HepG2 (cell line): ENCODE results near the gene BCAR3. TPM values are rescaled to one million over a fixed set of nuclear protein-coding genes. Genes with fewer than 3 reads are reported as not detected.

Source experiments
- ATAC-seq: fragments of 200-7000 bp; cut with Tn5 transposase; 3 replicates; pipeline ENCODE4 v1.9.1; 2020; ENCODE audit warnings: mild to moderate bottlenecking, moderate library complexity
- BruUV-seq: library from RNA; stranded (reverse); fragments of 400-500 nt; replicated peaks from 2 replicates; lab custom pipeline; 2021; lab: Mats Ljungman, UMichigan
- CTCF ChIA-PET: fragments of 300-600 bp; formaldehyde crosslinking; extraction: SDS; loops from one replicate; lab custom pipeline; 2021; ENCODE audit warnings: low total read pairs, inconsistent platforms, low intra/inter-chr PET ratio; lab: Yijun Ruan, JAX
- POLR2A ChIA-PET: fragments of 350-600 bp; sonication (Branson Sonifier 250); formaldehyde crosslinking; loops from one replicate; lab custom pipeline; 2020; ENCODE audit warnings: antibody characterized with exemption, inconsistent platforms; lab: Yijun Ruan, JAX
- DNase-seq: peaks from one replicate; pipeline ENCODE4 v3.0.0-alpha.2; 2015; ENCODE audit warnings: low spot score
- FAIRE-seq: peaks from 3 replicates; lab custom pipeline; 2011; peaks lifted over from hg19 to GRCh38; lab: Jason Lieb, UNC
- H2AFZ ChIP-seq: one replicate; pipeline ENCODE4 v1.6.1; 2011; ENCODE audit warnings: low read length, inconsistent platforms
- H3K27ac ChIP-seq: fragments of 300-600 bp; 3 replicates; pipeline ENCODE4 v1.8.0; 2011; ENCODE audit warnings: mixed run types, mild to moderate bottlenecking, mixed read lengths, low read length, inconsistent platforms; ENCODE audit not compliant: insufficient read depth; ENCODE audit errors: extremely low read length
- H3K27me3 ChIP-seq, 2 experiments: fragments of 200-600 bp in 1 of 2; 2 replicates in 1 of 2; 3 replicates in 1 of 2; pipeline versions ENCODE4 v1.6.0 to v1.8.0; 2011; ENCODE audit warnings: low read length in 2 of 2, mild to moderate bottlenecking in 2 of 2, moderate library complexity in 2 of 2, inconsistent platforms in 1 of 2; ENCODE audit not compliant: insufficient read depth in 2 of 2, control insufficient read depth in 1 of 2
- H3K36me3 ChIP-seq, 2 experiments: fragments of 200-600 bp in 1 of 2; replicated peaks in 1 of 2; 2 replicates in 1 of 2; 3 replicates in 1 of 2; pipeline versions ENCODE4 v1.5.1 to v1.8.0; 2011; ENCODE audit warnings: low read length in 2 of 2, inconsistent platforms in 1 of 2; ENCODE audit not compliant: insufficient read depth in 2 of 2, control insufficient read depth in 1 of 2
- H3K4me1 ChIP-seq: 2 replicates; pipeline ENCODE4 v1.5.1; 2012; ENCODE audit warnings: low read length, inconsistent platforms; ENCODE audit not compliant: insufficient read depth
- H3K4me2 ChIP-seq: 2 replicates; pipeline ENCODE4 v1.6.0; 2011; ENCODE audit warnings: low read depth, low read length, inconsistent platforms
- H3K4me3 ChIP-seq, 3 experiments: fragments of 200-600 bp in 1 of 3; sonication (generic), shearing (Covaris generic) in 1 of 3; replicated peaks in 1 of 3; 2 replicates each; pipeline ENCODE4 v1.5.1; 2011 to 2016; ENCODE audit warnings: low read length in 3 of 3, inconsistent platforms in 2 of 3, low read depth in 2 of 3, mild to moderate bottlenecking in 2 of 3, control low read depth in 1 of 3, mixed read lengths in 1 of 3; ENCODE audit not compliant: insufficient read depth in 1 of 3
- H3K79me2 ChIP-seq: one replicate; pipeline ENCODE4 v1.6.1; 2011; ENCODE audit warnings: low read length, inconsistent platforms; ENCODE audit not compliant: insufficient read depth
- H3K9ac ChIP-seq: 2 replicates; pipeline ENCODE4 v1.6.0; 2011; ENCODE audit warnings: mild to moderate bottlenecking, low read depth, low read length, inconsistent platforms; ENCODE audit not compliant: insufficient read depth
- H3K9me3 ChIP-seq: 2 replicates; pipeline ENCODE4 v1.5.1; 2012; ENCODE audit warnings: mild to moderate bottlenecking, low read length
- H4K20me1 ChIP-seq: 2 replicates; pipeline ENCODE4 v1.6.0; 2011; ENCODE audit warnings: inconsistent platforms, mild to moderate bottlenecking, low read length, moderate library complexity; ENCODE audit not compliant: insufficient read depth
- GATAD2A ChIP-seq: IDR thresholded peaks from 2 replicates; pipeline ENCODE4 v1.6.1; 2016
- HINFP ChIP-seq: sonication (generic); formaldehyde crosslinking; IDR thresholded peaks from 2 replicates; pipeline ENCODE4 v1.4.0; 2020; ENCODE audit warnings: low read depth, mild to moderate bottlenecking, missing genetic modification reagents
- RBFOX2 ChIP-seq: fragments of 200-400 bp; formaldehyde crosslinking; IDR thresholded peaks from 2 replicates; pipeline ENCODE4 v1.6.1; 2017; ENCODE audit warnings: low read depth, mild to moderate bottlenecking, low read length
- TBX3 ChIP-seq: fragments of 450-650 bp; IDR thresholded peaks from 2 replicates; pipeline ENCODE4 v1.6.1; 2017; ENCODE audit warnings: antibody characterized with exemption, mild to moderate bottlenecking, inconsistent platforms, borderline replicate concordance
- ZNF256 ChIP-seq: sonication (generic); formaldehyde crosslinking; conservative IDR thresholded peaks from 2 replicates; pipeline ENCODE4 v1.4.0; 2020; ENCODE audit warnings: missing genetic modification reagents
- WGBS: methylation state at CpG from one replicate; pipeline ENCODE4 v1.1.6; 2017; ENCODE audit warnings: low lambda C conversion rate; 5-methylcytosine and 5-hydroxymethylcytosine counted together
- in situ Hi-C: cut with HindIII; loops from 2 replicates; pipeline ENCODE4 v1.10.0; 2017; ENCODE audit warnings: low pct_unique_long_range_greater_than_20kb; ENCODE audit not compliant: extremely low pct_ligation_motif_present
- intact Hi-C: fragments of 100-400 bp; cut with micrococcal nuclease; formaldehyde crosslinking; loops from one replicate; pipeline ENCODE4 v1.10.0; 2022; ENCODE audit not compliant: unreplicated experiment
- polyA plus RNA-seq, 8 experiments: library from polyadenylated mRNA; depleted of rRNA in 3 of 8; stranded (reverse) in 7 of 8; unstranded in 1 of 8; fragments of >200 nt; fragmentation: Illumina TruSeq in 4 of 8; extraction: Trizol in 4 of 8; gene quantifications; 2 replicates each; pipeline versions ENCODE4 v1.2.1 to v1.2.3, GENCODE V29; 2011 to 2016; ENCODE audit warnings: low read depth in 4 of 8, missing spikeins in 1 of 8, mixed read lengths in 1 of 8; ENCODE audit not compliant: insufficient read depth in 1 of 8
- total RNA-seq, 5 experiments: library from RNA; depleted of rRNA; stranded (reverse); fragments of >200 nt; fragmentation: Illumina TruSeq; extraction: Trizol; gene quantifications; 2 replicates each; pipeline ENCODE4 v1.2.3, GENCODE V29; 2016; ENCODE audit warnings: low read depth in 1 of 5
- TF ChIP-seq, protein P1 (sequence below): IDR thresholded peaks from 2 replicates; pipeline ENCODE4 v1.6.1; 2016; ENCODE audit warnings: low read depth, missing genetic modification reagents, missing compliant biosample characterization

BCAR3 gene
- total and polyA plus RNA-seq, 2 of the 13 experiments (the other 11 are each of a cell fraction or from before 2014, with no cell fraction given) = 3.6 to 4.8 TPM

GRCh38 chr1:93565496-93566206, 116.0 kb downstream of the BCAR3 start:
- no peak for DNase-seq
- in situ Hi-C loops (no loop called here), intact Hi-C loops (no loop called here)
- no peak overlapping the region for H2AFZ ChIP-seq
- ChIA-PET POLR2A (no interaction called here), CTCF (no interaction called here)
- TF ChIP-seq HINFP (CRISPR knock-in tag) (no peak), GATAD2A (no peak), ZNF256 (no peak), RBFOX2 (no peak), TBX3 (no peak)
- TF ChIP-seq, protein P1, sequence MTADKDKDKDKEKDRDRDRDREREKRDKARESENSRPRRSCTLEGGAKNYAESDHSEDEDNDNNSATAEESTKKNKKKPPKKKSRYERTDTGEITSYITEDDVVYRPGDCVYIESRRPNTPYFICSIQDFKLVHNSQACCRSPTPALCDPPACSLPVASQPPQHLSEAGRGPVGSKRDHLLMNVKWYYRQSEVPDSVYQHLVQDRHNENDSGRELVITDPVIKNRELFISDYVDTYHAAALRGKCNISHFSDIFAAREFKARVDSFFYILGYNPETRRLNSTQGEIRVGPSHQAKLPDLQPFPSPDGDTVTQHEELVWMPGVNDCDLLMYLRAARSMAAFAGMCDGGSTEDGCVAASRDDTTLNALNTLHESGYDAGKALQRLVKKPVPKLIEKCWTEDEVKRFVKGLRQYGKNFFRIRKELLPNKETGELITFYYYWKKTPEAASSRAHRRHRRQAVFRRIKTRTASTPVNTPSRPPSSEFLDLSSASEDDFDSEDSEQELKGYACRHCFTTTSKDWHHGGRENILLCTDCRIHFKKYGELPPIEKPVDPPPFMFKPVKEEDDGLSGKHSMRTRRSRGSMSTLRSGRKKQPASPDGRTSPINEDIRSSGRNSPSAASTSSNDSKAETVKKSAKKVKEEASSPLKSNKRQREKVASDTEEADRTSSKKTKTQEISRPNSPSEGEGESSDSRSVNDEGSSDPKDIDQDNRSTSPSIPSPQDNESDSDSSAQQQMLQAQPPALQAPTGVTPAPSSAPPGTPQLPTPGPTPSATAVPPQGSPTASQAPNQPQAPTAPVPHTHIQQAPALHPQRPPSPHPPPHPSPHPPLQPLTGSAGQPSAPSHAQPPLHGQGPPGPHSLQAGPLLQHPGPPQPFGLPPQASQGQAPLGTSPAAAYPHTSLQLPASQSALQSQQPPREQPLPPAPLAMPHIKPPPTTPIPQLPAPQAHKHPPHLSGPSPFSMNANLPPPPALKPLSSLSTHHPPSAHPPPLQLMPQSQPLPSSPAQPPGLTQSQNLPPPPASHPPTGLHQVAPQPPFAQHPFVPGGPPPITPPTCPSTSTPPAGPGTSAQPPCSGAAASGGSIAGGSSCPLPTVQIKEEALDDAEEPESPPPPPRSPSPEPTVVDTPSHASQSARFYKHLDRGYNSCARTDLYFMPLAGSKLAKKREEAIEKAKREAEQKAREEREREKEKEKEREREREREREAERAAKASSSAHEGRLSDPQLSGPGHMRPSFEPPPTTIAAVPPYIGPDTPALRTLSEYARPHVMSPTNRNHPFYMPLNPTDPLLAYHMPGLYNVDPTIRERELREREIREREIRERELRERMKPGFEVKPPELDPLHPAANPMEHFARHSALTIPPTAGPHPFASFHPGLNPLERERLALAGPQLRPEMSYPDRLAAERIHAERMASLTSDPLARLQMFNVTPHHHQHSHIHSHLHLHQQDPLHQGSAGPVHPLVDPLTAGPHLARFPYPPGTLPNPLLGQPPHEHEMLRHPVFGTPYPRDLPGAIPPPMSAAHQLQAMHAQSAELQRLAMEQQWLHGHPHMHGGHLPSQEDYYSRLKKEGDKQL (CRISPR knock-in tag) = no peak
- no peak overlapping the region for H3K9ac ChIP-seq
- no peak overlapping the region for H3K4me3 ChIP-seq
- H3K4me2 ChIP-seq = no peak overlapping the region
- H3K36me3 ChIP-seq = peaks cover 6 to 39% of the 10 kb centered on the region in 2 experiments; a peak in 4 of 5 replicates
- H3K9me3 ChIP-seq = no peaks in the 10 kb centered on the region
- H3K4me1 ChIP-seq = no peaks in the 10 kb centered on the region
- WGBS = 93% methylated on average over 4 of the region's 4 CpGs
- BruUV-seq = no TSS peak
- H3K79me2 ChIP-seq = no peaks in the 10 kb centered on the region
- FAIRE-seq = no peak
- no peak overlapping the region for H3K27ac ChIP-seq
- H4K20me1 ChIP-seq = no peaks in the 10 kb centered on the region
- no peaks in the 10 kb centered on the region for H3K27me3 ChIP-seq
- no peak for ATAC-seq
